ENCODE measurements around the gene ARHGAP9. TPM values are rescaled to one million over a fixed set of nuclear protein-coding genes. Genes with fewer than 3 reads are reported as not detected.

The ARHGAP9 gene
- total RNA-seq, 1 experiment from 2014 or later = 9.3 TPM

- Histone ChIP-seq H3K27me3 (no peaks in the 10 kb centered on the region), H3K4me1 (peaks cover 28% of the 10 kb centered on the region), H3K9me3 (replicated peaks) (no peaks in the 10 kb centered on the region), H3K36me3 (peaks cover 12% of the 10 kb centered on the region), H3K4me3 (no peak overlapping the region), H3K27ac (no peak overlapping the region)
- no peak for DNase-seq
Observed at GRCh38 chr12:57474862-57475261, 4.8 kb downstream of the ARHGAP9 start.

- Histone ChIP-seq H3K27me3 (no peaks in the 10 kb centered on the region), H3K27ac (no peak overlapping the region), H3K4me1 (peaks cover 23% of the 10 kb centered on the region), H3K4me3 (no peak overlapping the region), H3K9me3 (replicated peaks) (no peaks in the 10 kb centered on the region), H3K36me3 (peaks cover 16% of the 10 kb centered on the region)
- no peak for DNase-seq
Observed at GRCh38 chr12:57474430-57474829, 5.2 kb downstream of the ARHGAP9 start.

- Histone ChIP-seq H3K27ac (no peak overlapping the region), H3K9me3 (replicated peaks) (no peaks in the 10 kb centered on the region), H3K4me1 (peaks cover 18% of the 10 kb centered on the region), H3K4me3 (no peak overlapping the region), H3K27me3 (no peaks in the 10 kb centered on the region), H3K36me3 (peaks cover 21% of the 10 kb centered on the region)
- no peak for DNase-seq
Observed at GRCh38 chr12:57473886-57474285, 5.8 kb downstream of the ARHGAP9 start.

- H3K4me1 ChIP-seq = peaks cover 13% of the 10 kb centered on the region
- H3K9me3 ChIP-seq (replicated peaks) = no peaks in the 10 kb centered on the region
- H3K4me3 ChIP-seq = no peak overlapping the region
- no peak overlapping the region for H3K27ac ChIP-seq
- H3K27me3 ChIP-seq = no peaks in the 10 kb centered on the region
- DNase-seq = no peak
- peaks cover 23% of the 10 kb centered on the region for H3K36me3 ChIP-seq
Observed at GRCh38 chr12:57473392-57473791, 6.3 kb downstream of the ARHGAP9 start.

- peaks cover 3% of the 10 kb centered on the region for H3K4me1 ChIP-seq
- no peaks in the 10 kb centered on the region for H3K9me3 ChIP-seq (replicated peaks)
- no peak overlapping the region for H3K4me3 ChIP-seq
- peaks cover 29% of the 10 kb centered on the region for H3K36me3 ChIP-seq
- H3K27me3 ChIP-seq = no peaks in the 10 kb centered on the region
- DNase-seq = no peak
- no peak overlapping the region for H3K27ac ChIP-seq
Observed at GRCh38 chr12:57472391-57472790, 7.3 kb downstream of the ARHGAP9 start.

GRCh38 chr12:57471661-57472060, 8.0 kb downstream of the ARHGAP9 start:
- no peak for DNase-seq
- no peaks in the 10 kb centered on the region for H3K9me3 ChIP-seq (replicated peaks)
- H3K4me3 ChIP-seq = no peak overlapping the region
- H3K36me3 ChIP-seq = peaks cover 34% of the 10 kb centered on the region
- H3K27me3 ChIP-seq = no peaks in the 10 kb centered on the region
- H3K4me1 ChIP-seq = no peaks in the 10 kb centered on the region
- H3K27ac ChIP-seq = no peak overlapping the region

GRCh38 chr12:57470970-57471656, 8.6 kb downstream of the ARHGAP9 start:
- no peaks in the 10 kb centered on the region for H3K27me3 ChIP-seq
- H3K36me3 ChIP-seq = peaks cover 39% of the 10 kb centered on the region
- no peak for DNase-seq
- no peak overlapping the region for H3K4me3 ChIP-seq
- H3K9me3 ChIP-seq (replicated peaks) = no peaks in the 10 kb centered on the region
- H3K4me1 ChIP-seq = no peaks in the 10 kb centered on the region
- no peak overlapping the region for H3K27ac ChIP-seq

GRCh38 chr12:57470286-57470969, 9.2 kb downstream of the ARHGAP9 start:
- DNase-seq = no peak
- peaks cover 44% of the 10 kb centered on the region for H3K36me3 ChIP-seq
- H3K27ac ChIP-seq = no peak overlapping the region
- no peaks in the 10 kb centered on the region for H3K4me1 ChIP-seq
- no peaks in the 10 kb centered on the region for H3K27me3 ChIP-seq
- no peak overlapping the region for H3K4me3 ChIP-seq
- no peaks in the 10 kb centered on the region for H3K9me3 ChIP-seq (replicated peaks)

- Histone ChIP-seq H3K9me3 (replicated peaks) (no peaks in the 10 kb centered on the region), H3K27me3 (no peaks in the 10 kb centered on the region), H3K36me3 (peaks cover 51% of the 10 kb centered on the region), H3K27ac (no peak overlapping the region), H3K4me1 (no peaks in the 10 kb centered on the region), H3K4me3 (no peak overlapping the region)
- DNase-seq = no peak
Observed at GRCh38 chr12:57469296-57470164, 10.1 kb downstream of the ARHGAP9 start.

GRCh38 chr12:57467915-57468314, 11.8 kb downstream of the ARHGAP9 start:
- no peak for DNase-seq
- no peak overlapping the region for H3K4me3 ChIP-seq
- H3K27me3 ChIP-seq = no peaks in the 10 kb centered on the region
- no peaks in the 10 kb centered on the region for H3K9me3 ChIP-seq (replicated peaks)
- peaks cover 52% of the 10 kb centered on the region for H3K36me3 ChIP-seq
- no peak overlapping the region for H3K27ac ChIP-seq
- peaks cover 15% of the 10 kb centered on the region for H3K4me1 ChIP-seq

GRCh38 chr12:57467212-57467874, 12.3 kb downstream of the ARHGAP9 start:
- peaks cover 20% of the 10 kb centered on the region for H3K4me1 ChIP-seq
- H3K27me3 ChIP-seq = no peaks in the 10 kb centered on the region
- no peak for DNase-seq
- peaks cover 52% of the 10 kb centered on the region for H3K36me3 ChIP-seq
- H3K4me3 ChIP-seq = no peak overlapping the region
- H3K9me3 ChIP-seq (replicated peaks) = no peaks in the 10 kb centered on the region
- no peak overlapping the region for H3K27ac ChIP-seq

GRCh38 chr12:57465747-57466505, 13.7 kb downstream of the ARHGAP9 start:
- no peaks in the 10 kb centered on the region for H3K9me3 ChIP-seq (replicated peaks)
- no peaks in the 10 kb centered on the region for H3K27me3 ChIP-seq
- DNase-seq = peak in 1 of 2 experiments; percentile 73
- H3K4me1 ChIP-seq = peaks cover 20% of the 10 kb centered on the region
- no peak overlapping the region for H3K4me3 ChIP-seq
- no peak overlapping the region for H3K27ac ChIP-seq
- H3K36me3 ChIP-seq = peaks cover 51% of the 10 kb centered on the region

GRCh38 chr12:57465030-57465746, 14.5 kb downstream of the ARHGAP9 start:
- DNase-seq = no peak
- Histone ChIP-seq H3K36me3 (peaks cover 44% of the 10 kb centered on the region), H3K9me3 (replicated peaks) (no peaks in the 10 kb centered on the region), H3K4me1 (peaks cover 20% of the 10 kb centered on the region), H3K27ac (no peak overlapping the region), H3K27me3 (no peaks in the 10 kb centered on the region), H3K4me3 (no peak overlapping the region)

Data from SJCRH30 (cell line).